ENCODE results near the gene CTNNB1.

CTNNB1 gene

GRCh38 chr3:41219424-41219823, 20.1 kb downstream of the CTNNB1 start:
- DNase-seq (ENCODE audit: low read depth, low spot score) = no peak

GRCh38 chr3:41220906-41221677, 21.8 kb downstream of the CTNNB1 start:
- no peak for DNase-seq (ENCODE audit: low read depth, low spot score)

GRCh38 chr3:41222012-41222411, 22.7 kb downstream of the CTNNB1 start:
- DNase-seq (ENCODE audit: low read depth, low spot score) = no peak

- DNase-seq (ENCODE audit: low read depth, low spot score) = peak; percentile 15
Measured at GRCh38 chr3:41222501-41222900, 23.2 kb downstream of the CTNNB1 start.

GRCh38 chr3:41223078-41223477, 23.8 kb downstream of the CTNNB1 start:
- DNase-seq (ENCODE audit: low read depth, low spot score) = no peak

GRCh38 chr3:41223691-41224090, 24.4 kb downstream of the CTNNB1 start:
- no peak for DNase-seq (ENCODE audit: low read depth, low spot score)

- peak; percentile 71 for DNase-seq (ENCODE audit: low read depth, low spot score)
Measured at GRCh38 chr3:41224120-41224806, 25.0 kb downstream of the CTNNB1 start.

- DNase-seq (ENCODE audit: low read depth, low spot score) = no peak
Measured at GRCh38 chr3:41234823-41235721, 35.8 kb downstream of the CTNNB1 start.

- no peak for DNase-seq (ENCODE audit: low read depth, low spot score)
Measured at GRCh38 chr3:41236228-41236627, 36.9 kb downstream of the CTNNB1 start.

GRCh38 chr3:41237907-41238306, 38.6 kb downstream of the CTNNB1 start:
- DNase-seq (ENCODE audit: low read depth, low spot score) = no peak

GRCh38 chr3:41239587-41239986, 40.3 kb downstream of the CTNNB1 start:
- DNase-seq (ENCODE audit: low read depth, low spot score) = no peak

- DNase-seq (ENCODE audit: low read depth, low spot score) = no peak
Measured at GRCh38 chr3:41241161-41241560, 41.9 kb downstream of the CTNNB1 start.

- no peak for DNase-seq (ENCODE audit: low read depth, low spot score)
Measured at GRCh38 chr3:41241800-41242571, 42.7 kb downstream of the CTNNB1 start.

- DNase-seq (ENCODE audit: low read depth, low spot score) = no peak
Measured at GRCh38 chr3:41243183-41243582, 43.9 kb downstream of the CTNNB1 start.

GRCh38 chr3:41244620-41245336, 45.5 kb downstream of the CTNNB1 start:
- no peak for DNase-seq (ENCODE audit: low read depth, low spot score)

- DNase-seq (ENCODE audit: low read depth, low spot score) = no peak
Measured at GRCh38 chr3:41247055-41248004, 48.0 kb downstream of the CTNNB1 start.

GRCh38 chr3:41248525-41248924, 49.2 kb downstream of the CTNNB1 start:
- DNase-seq (ENCODE audit: low read depth, low spot score) = no peak

- no peak for DNase-seq (ENCODE audit: low read depth, low spot score)
Measured at GRCh38 chr3:41249318-41249717, 50.0 kb downstream of the CTNNB1 start.

GRCh38 chr3:41250825-41251224, 51.5 kb downstream of the CTNNB1 start:
- no peak for DNase-seq (ENCODE audit: low read depth, low spot score)

GRCh38 chr3:41251593-41251992, 52.3 kb downstream of the CTNNB1 start:
- no peak for DNase-seq (ENCODE audit: low read depth, low spot score)
